Activated CD8-positive, alpha-beta memory T cell treated with anti-CD3 and anti-CD28 coated beads for 4 hours (primary cell): ENCODE measurements around the gene CCDC149.
"Not testable (repeated sequence)": the region's sequence is repeated elsewhere in the genome, so short reads cannot be mapped to it uniquely, and the experiment has no call there.

Source experiments
- DNase-seq, 2 donors: peaks; one replicate each; pipeline ENCODE4 v3.0.0-alpha.2; 2020; ENCODE audit warnings: low read depth in 2 of 2

CCDC149 gene

GRCh38 chr4:24917076-24917856 lies 4.4 kb upstream of the CCDC149 start:
- no peak for DNase-seq

DNA sequence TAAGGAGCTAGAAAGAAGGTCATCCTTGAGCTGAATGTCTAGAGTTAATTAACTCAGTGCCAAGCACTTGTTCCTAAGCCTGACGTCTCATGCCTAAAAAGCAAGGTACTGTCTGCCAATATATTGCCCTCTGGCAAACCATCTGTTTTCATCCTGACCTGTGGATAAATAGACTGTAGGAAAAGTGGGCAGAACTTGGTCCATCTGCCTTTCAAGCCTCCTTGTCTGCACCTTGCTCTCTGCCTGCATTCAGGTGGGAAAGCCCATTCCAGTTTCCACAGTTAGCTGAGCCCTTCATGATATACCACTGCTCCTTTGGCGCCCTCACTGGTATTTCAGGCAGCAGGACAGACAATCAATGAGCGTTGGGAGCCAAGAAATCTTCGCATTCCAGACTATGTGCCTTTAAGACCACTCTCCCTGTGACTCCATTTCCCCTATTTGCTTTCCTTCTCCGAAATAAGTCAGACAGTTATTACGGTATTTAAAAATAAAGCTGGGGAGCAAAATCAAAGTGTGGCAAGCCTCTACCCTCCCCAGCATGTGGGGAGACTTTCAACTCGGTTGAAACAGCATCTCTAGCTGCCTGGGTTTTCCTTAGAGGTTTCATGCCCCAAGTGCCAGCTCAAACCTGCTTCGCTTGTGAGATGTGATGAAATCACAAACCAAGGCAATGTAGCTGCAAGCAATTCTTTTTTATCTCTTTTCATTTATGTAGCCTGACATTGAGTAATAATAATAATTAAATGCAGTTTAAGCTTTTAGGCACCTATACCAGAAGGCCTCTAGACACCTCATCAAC lies 2.5 kb upstream of the CCDC149 start:
- DNase-seq = no peak

- no peak for DNase-seq
These were observed 1.6 kb upstream of the CCDC149 start for GRCh38 chr4:24914460-24914859.

- DNase-seq = no peak
These were observed 260 bp upstream of the CCDC149 start for GRCh38 chr4:24913119-24913485.

GRCh38 chr4:24910499-24910898 lies 2.3 kb downstream of the CCDC149 start:
- no peak for DNase-seq

DNA sequence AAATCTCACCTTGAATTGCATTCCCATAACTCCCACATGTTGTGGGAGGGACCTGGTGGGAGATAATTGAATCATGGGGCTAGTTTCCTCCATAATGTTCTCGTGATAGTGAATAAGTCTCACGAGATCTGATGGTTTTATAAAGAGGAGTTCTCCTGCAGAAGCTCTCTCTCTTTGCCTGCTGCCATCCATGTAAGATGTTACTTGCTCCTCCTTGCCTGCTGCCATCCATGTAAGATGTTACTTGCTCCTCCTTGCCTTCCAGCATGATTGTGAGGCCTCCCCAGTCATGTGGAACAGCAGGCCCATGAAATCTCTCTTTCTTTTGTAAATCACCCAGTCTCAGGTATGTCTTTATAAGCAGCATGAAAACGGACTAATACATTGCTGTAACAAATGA lies 3.2 kb downstream of the CCDC149 start:
- not testable (repeated sequence) for DNase-seq

- DNase-seq = no peak
These were observed 15.2 kb downstream of the CCDC149 start for GRCh38 chr4:24897639-24898038.

- no peak for DNase-seq
These were observed 15.9 kb downstream of the CCDC149 start for GRCh38 chr4:24896977-24897376.

- no peak for DNase-seq
These were observed 16.8 kb downstream of the CCDC149 start for GRCh38 chr4:24896056-24896455.

GRCh38 chr4:24895461-24895860 lies 17.4 kb downstream of the CCDC149 start:
- DNase-seq = no peak

DNA sequence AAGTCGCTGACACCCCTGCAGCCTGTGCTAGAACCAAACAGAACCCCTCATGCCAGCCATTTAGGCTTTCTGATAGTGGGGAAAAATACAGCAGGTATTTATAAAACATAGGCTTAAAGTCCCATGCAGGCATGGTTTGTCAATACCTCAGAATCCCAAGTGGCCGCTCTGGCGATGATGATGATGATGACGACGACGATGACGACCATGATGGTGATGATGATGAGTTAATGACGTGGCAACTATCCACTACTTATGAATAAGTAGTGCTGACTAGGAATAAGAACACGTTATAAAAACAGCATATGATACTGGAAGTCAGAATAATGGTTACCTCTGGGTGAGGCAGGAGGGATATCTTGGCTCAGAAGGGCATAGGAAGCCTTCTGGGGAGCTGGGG lies 18.0 kb downstream of the CCDC149 start:
- no peak for DNase-seq

DNA sequence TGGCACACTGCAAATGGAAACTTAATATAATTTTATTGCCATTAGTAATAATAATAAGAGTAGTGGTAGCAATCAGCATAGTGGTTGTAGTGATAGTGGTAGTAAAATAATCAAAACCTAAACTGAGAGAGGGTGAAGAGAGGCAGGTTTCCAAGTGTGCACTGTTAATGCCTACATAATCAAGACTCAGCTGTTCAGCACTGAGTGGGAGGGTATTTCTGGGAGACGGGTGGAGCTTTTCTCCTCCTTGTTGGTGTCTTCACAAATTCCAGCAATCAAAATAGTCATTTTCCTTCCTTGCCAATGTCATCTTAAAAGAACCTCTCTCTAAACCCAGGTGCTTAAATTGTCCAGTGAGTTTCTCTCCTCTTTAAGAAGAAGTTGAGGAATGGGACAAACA lies 18.6 kb downstream of the CCDC149 start:
- no peak for DNase-seq

GRCh38 chr4:24892778-24893177 lies 20.1 kb downstream of the CCDC149 start:
- no peak for DNase-seq

DNA sequence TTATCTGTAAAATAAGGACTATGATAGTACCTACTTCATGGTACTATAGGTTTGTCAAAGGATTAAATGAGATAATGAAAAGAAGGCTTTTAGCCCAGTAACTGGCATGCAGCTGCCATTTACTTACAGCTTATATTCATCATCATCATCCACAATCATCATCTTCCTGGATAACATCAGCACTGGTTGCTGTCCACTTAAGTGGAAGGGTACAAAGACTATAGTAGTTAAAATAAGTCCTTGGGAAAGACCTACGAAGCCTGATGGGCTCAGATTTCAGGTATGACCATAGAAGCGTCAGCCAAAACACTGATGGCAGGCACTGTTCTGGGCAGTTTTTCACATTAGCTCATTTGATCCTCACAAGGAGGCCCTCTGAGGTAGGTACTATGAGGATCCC lies 20.6 kb downstream of the CCDC149 start:
- DNase-seq = no peak

DNA sequence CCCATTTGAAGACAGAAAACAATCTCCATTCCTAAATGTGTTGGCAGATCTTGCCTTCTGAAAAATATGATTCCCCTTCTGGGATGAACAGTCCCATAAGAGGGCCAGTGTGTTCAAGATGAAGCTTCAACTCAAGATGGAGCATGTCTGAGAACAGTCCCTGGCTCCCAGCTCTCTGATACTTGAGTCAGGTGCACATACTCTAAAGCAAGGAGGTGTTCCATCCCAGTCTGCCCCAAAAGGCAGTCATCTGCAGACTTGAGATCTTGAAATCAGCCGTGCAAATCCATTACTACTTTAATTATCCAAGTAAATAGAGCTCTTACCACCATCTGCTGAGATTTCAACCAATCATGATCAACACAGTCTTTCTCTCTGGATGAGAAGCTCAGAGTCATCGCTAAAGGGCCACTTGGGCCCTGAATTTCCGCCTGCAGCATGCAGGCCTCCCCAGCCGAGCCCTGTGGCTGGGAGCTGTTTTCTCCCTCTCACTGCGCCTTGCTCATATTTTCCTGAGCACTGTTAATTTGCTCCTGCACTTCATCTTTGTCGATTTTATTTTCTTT lies 22.2 kb downstream of the CCDC149 start:
- no peak for DNase-seq

DNA sequence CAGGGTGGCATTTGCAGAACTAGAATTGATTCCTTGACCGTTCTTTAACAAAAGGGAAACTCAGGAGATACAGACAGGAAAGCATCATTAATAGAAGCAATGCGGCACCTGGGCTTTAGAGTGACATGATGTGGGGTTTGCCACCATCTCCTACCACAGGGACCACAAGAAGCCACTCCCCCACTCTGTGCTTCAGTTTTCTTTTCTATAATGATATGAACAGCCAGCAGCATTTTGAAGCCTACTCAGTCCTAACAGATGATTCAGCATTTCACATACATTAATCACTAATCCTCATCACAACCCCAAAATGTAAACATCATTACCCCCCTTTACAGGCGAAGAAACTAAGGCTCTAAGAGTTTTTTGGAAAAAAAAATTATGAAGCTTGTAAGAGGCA lies 22.9 kb downstream of the CCDC149 start:
- DNase-seq = no peak

DNA sequence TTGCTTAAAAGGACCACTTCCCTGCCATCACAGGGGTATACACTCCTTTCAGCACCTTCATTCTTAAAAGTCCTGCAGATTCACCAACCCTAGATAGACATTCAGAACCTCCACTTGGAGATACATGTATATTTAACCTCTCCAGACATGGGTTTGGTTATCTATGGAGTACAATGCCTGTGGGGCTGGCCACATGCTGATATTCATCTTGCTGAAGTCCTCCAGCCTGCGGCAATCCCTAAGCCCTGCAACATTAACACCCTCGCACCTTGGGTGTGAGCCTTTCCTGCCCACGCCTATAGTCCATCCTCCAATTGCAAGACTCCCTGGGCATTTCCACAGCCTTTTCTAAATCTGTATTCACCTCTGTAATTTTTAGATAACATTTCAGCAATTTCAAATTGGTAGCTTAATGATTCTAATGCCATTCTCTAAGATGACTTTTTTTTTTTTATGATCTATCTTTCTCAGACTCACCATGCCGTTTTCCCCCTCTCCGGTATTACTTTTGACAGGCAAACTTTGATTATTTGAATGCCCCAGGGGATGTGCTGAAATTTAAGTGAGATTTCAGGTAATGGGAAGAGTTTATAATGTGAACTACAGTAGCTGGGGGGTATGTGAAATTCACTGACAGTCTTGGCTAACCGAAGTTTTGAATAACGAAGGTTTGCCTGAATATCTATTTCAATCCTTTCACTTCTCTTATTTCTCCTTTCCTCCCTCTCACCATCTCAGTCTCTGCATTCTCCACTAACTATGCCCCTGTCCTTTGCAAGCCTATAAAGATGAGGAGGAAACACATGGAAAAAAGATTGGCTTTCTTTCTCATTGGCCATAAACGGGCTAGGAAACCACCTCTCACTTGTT lies 24.1 kb downstream of the CCDC149 start:
- no peak for DNase-seq

- no peak for DNase-seq
These were observed 24.9 kb downstream of the CCDC149 start for GRCh38 chr4:24887881-24888430.

- no peak for DNase-seq
These were observed 26.2 kb downstream of the CCDC149 start for GRCh38 chr4:24886596-24886995.

- no peak for DNase-seq
These were observed 27.5 kb downstream of the CCDC149 start for GRCh38 chr4:24885342-24885741.

DNA sequence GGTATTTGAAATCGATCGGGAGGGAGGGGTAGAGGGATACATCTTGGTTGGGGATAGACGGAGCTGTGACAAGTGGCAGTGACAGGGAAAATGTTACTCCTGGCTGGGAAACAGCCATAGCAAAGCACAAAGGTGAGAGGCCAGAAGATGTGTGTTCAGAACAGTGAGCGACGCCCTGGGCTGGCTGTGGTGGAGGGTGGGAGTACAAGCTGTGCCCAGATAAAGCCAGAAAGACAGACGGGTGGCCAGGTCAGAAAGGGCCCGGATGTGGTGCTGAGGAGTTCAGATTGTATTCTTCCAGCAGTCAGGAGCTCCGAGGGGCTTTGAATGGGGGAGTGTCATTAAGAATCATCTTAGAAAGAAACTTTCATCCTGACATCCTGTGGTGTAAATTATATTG lies 27.9 kb downstream of the CCDC149 start:
- DNase-seq = no peak
